Stomach (tissue), 4 donors: Measurements from ENCODE around the gene IQCH.

Source experiments
- CTCF ChIP-seq, 7 experiments: fragments of 450-650 bp in 4 of 7; fragments of 200-600 bp in 3 of 7; sonication (generic) in 3 of 7; IDR thresholded peaks; one replicate each; pipeline ENCODE4 v1.5.1; 2016 to 2019; ENCODE audit warnings: antibody characterized with exemption in 7 of 7, control low read depth in 2 of 7, mild to moderate bottlenecking in 1 of 7
- EP300 ChIP-seq: sonication (generic); formaldehyde crosslinking; IDR thresholded peaks from one replicate; pipeline ENCODE4 v1.6.1; 2017; ENCODE audit warnings: antibody characterized with exemption
- POLR2A ChIP-seq, 4 donors: fragments of 450-650 bp; IDR thresholded peaks; one replicate each; pipeline ENCODE4 v1.6.1; 2016; ENCODE audit warnings: antibody characterized with exemption in 4 of 4, control low read depth in 2 of 4, mild to moderate bottlenecking in 1 of 4, moderate library complexity in 1 of 4
- POLR2AphosphoS5 ChIP-seq, 3 donors: sonication (generic); formaldehyde crosslinking; IDR thresholded peaks; one replicate each; pipeline ENCODE4 v1.6.1; 2016; ENCODE audit warnings: antibody characterized with exemption in 3 of 3

GRCh38 chr15:67335534-67336222 lies 81.1 kb downstream of the IQCH start:
- TF ChIP-seq POLR2A (IDR thresholded peaks at IDR 0.05) (no peak), POLR2AphosphoS5 (IDR thresholded peaks at IDR 0.05) (no peak), CTCF (IDR thresholded peaks at IDR 0.05) (no peak), EP300 (no peak)
